Right lobe of liver (tissue), 6 donors: ENCODE measurements around the gene TRIOBP. TPM values are rescaled to one million over a fixed set of nuclear protein-coding genes. Genes with fewer than 3 reads are reported as not detected.

ENCODE experiments used
- ATAC-seq, 4 donors: fragments of 200-7000 bp; cut with Tn5 transposase; one replicate each; pipeline ENCODE4 v1.9.1; 2020; ENCODE audit warnings: mild to moderate bottlenecking in 4 of 4, moderate library complexity in 4 of 4
- DNase-seq, 3 donors: peaks; one replicate each; pipeline ENCODE4 v3.0.0-alpha.2; 2020
- H3K27ac ChIP-seq, 3 donors: fragments of 200-600 bp; one replicate each; pipeline ENCODE4 v1.8.0; 2022
- H3K27me3 ChIP-seq, 2 donors: fragments of 200-600 bp; one replicate each; pipeline ENCODE4 v1.8.0; 2022
- H3K36me3 ChIP-seq, 4 donors: fragments of 200-600 bp; sonication (generic) in 1 of 4; one replicate each; pipeline versions ENCODE4 v1.5.1 to v1.8.0; 2017 to 2022; ENCODE audit warnings: control low read depth in 1 of 4
- H3K4me1 ChIP-seq, 4 donors: fragments of 200-600 bp; sonication (generic) in 1 of 4; one replicate each; pipeline versions ENCODE4 v1.5.1 to v1.8.0; 2017 to 2022; ENCODE audit warnings: control low read depth in 1 of 4
- H3K4me3 ChIP-seq, 3 donors: fragments of 200-600 bp; one replicate each; pipeline ENCODE4 v1.8.0; 2022
- H3K9me3 ChIP-seq, 4 donors: fragments of 200-600 bp; sonication (generic) in 1 of 4; one replicate each; pipeline versions ENCODE4 v1.5.1 to v1.8.0; 2017 to 2022; ENCODE audit warnings: control low read depth in 1 of 4
- POLR2A ChIP-seq: fragments of 450-650 bp; IDR thresholded peaks from one replicate; pipeline ENCODE4 v1.6.1; 2017; ENCODE audit warnings: antibody characterized with exemption, mild to moderate bottlenecking
- WGBS: methylation state at CpG from one replicate; pipeline ENCODE4 v1.1.6; 2018; ENCODE audit warnings: low coverage, low lambda C conversion rate; ENCODE audit not compliant: insufficient coverage; ENCODE audit errors: missing lambda C conversion rate; 5-methylcytosine and 5-hydroxymethylcytosine counted together
- intact Hi-C, 2 donors: fragments of 100-400 bp; cut with DNase I; formaldehyde crosslinking; loops; one replicate each; pipeline versions ENCODE4 v1.11.2 to v1.14.1; 2022
- total RNA-seq, 6 experiments: library from RNA; depleted of rRNA in 2 of 6; stranded (reverse); fragments of >200 nt in 2 of 6; fragmentation: NEBNext Ultra II Directional in 3 of 6; extraction: Animal tissue kit (Norgen Biotek cat#: 25700) in 3 of 6; gene quantifications; one replicate each; pipeline versions ENCODE4 v1.1.0 to v1.2.4, GENCODE V29; 2016 to 2023
- TF ChIP-seq, protein P1 (sequence below), 4 donors: fragments of 200-600 bp in 3 of 4; fragments of 450-650 bp in 1 of 4; IDR thresholded peaks; one replicate each; pipeline versions ENCODE4 v1.5.1 to v1.8.0; 2016 to 2022; ENCODE audit warnings: antibody characterized with exemption in 4 of 4, mild to moderate bottlenecking in 2 of 4
- donor health status: DM: no; HTN: yes; CAD: no.
- donor health status: DM: no; HTN: no; CAD: no.
- donor health status: DM: no; HTN: no; CAD: no.
- donor health status: DM: no; HTN: yes; CAD: no.
- donor health status: DM: no; HTN: yes; CAD: no.

Gene TRIOBP
- total RNA-seq, 6 experiments from 2014 or later, result 11.7 to 22.8 (median 20.7) TPM

DNA sequence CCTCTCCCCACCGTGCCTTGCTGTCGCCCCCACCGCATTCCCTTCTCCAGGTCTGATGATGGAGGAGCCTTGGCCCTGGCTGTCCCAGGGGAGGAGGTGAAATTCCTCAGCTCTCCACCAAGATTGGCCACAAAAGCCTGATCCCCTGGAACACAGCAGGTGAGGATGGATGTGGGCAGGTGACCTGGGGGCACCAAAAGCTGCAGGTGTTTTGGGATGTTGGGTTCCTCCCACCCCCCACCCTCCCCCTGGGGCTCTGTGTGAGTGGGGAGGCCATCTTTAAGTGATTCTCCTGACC lies 639 bp downstream of the TRIOBP start:
- intact Hi-C loops, result no loop called here
- Histone ChIP-seq H3K36me3 (peaks cover 0 to 14% (median 3%) of the 10 kb centered on the region in 4 donors), H3K4me1 (no peaks in the 10 kb centered on the region), H3K9me3 (no peaks in the 10 kb centered on the region), H3K27me3 (no peaks in the 10 kb centered on the region), H3K27ac (no peak overlapping the region), H3K4me3 (no peak overlapping the region)
- no CpG with 5 or more reads among the region's 3 CpGs for WGBS
- TF ChIP-seq, protein P1, sequence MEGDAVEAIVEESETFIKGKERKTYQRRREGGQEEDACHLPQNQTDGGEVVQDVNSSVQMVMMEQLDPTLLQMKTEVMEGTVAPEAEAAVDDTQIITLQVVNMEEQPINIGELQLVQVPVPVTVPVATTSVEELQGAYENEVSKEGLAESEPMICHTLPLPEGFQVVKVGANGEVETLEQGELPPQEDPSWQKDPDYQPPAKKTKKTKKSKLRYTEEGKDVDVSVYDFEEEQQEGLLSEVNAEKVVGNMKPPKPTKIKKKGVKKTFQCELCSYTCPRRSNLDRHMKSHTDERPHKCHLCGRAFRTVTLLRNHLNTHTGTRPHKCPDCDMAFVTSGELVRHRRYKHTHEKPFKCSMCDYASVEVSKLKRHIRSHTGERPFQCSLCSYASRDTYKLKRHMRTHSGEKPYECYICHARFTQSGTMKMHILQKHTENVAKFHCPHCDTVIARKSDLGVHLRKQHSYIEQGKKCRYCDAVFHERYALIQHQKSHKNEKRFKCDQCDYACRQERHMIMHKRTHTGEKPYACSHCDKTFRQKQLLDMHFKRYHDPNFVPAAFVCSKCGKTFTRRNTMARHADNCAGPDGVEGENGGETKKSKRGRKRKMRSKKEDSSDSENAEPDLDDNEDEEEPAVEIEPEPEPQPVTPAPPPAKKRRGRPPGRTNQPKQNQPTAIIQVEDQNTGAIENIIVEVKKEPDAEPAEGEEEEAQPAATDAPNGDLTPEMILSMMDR (IDR thresholded peaks at IDR 0.05), result no peak
- no peak for TF ChIP-seq POLR2A
- ATAC-seq (no peak), DNase-seq (no peak)

DNA sequence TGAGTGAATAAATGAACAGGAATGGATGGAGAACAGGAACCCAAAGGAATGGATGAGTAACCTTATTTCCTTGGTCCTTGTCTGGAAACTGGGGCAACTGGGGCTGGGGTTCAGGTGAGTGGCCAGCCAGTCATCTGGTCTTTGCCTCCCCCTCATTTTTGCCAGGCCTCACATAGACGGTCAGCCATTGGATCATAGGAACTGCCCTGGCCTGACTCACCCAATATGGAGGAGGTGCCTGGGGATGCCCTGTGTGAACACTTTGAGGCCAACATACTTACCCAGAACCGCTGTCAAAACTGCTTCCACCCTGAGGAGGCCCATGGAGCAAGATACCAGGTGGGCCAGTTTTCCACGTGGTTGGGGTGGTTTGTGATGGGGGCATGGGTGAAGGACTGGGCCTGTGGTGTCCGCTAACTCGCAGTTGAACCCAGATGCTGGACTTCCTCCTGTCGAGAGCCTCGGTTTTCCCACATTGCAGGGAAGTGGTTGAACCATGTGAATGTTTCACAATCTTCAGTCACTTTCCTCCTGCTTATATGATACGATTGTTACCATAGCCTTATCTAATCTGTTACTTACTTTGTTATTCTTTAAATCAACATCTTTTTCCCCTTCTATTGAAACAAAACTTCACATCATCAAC lies 4.4 kb downstream of the TRIOBP start:
- Histone ChIP-seq H3K9me3 (no peaks in the 10 kb centered on the region), H3K36me3 (no peaks in the 10 kb centered on the region), H3K27ac (no peak overlapping the region), H3K4me1 (no peaks in the 10 kb centered on the region), H3K27me3 (no peaks in the 10 kb centered on the region), H3K4me3 (no peak overlapping the region)
- intact Hi-C loops, result no loop called here
- TF ChIP-seq, protein P1 (IDR thresholded peaks at IDR 0.05), result no peak
- no peak for TF ChIP-seq POLR2A
- whole genome bisulfite sequencing, result 52% methylated on average over 3 of the region's 8 CpGs
- ATAC-seq (peak; percentile 6 to 54 (median 35)), DNase-seq (no peak)

DNA sequence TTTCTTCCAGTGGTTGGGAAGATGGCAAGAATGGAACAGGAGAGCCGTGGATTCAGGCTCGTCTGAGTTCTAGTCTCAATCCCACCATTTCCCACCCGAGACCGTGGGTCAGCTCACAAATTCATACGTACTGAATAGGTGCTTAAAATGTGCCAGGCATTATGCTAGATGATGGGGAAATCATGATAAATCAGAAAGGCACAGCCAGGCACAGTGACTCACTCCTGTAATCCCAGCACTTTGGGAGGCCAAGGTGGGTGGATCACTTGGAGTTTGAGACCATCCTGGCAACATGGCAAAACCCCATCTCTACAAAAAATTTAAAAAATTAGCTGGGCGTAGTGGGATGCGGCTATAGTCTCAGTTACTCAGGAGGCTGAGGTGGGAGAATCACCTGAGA lies 7.1 kb downstream of the TRIOBP start:
- H3K4me1 ChIP-seq, result no peaks in the 10 kb centered on the region
- no peak for DNase-seq
- no peaks in the 10 kb centered on the region for H3K36me3 ChIP-seq
- no peak overlapping the region for H3K4me3 ChIP-seq
- 79% methylated on average over 7 of the region's 7 CpGs for WGBS
- H3K9me3 ChIP-seq, result no peaks in the 10 kb centered on the region
- no peak overlapping the region for H3K27ac ChIP-seq
- TF ChIP-seq, protein P1 (IDR thresholded peaks at IDR 0.05), result no peak
- TF ChIP-seq POLR2A, result no peak
- H3K27me3 ChIP-seq, result no peaks in the 10 kb centered on the region
- ATAC-seq, result no peak
- intact Hi-C loops, result no loop called here

DNA sequence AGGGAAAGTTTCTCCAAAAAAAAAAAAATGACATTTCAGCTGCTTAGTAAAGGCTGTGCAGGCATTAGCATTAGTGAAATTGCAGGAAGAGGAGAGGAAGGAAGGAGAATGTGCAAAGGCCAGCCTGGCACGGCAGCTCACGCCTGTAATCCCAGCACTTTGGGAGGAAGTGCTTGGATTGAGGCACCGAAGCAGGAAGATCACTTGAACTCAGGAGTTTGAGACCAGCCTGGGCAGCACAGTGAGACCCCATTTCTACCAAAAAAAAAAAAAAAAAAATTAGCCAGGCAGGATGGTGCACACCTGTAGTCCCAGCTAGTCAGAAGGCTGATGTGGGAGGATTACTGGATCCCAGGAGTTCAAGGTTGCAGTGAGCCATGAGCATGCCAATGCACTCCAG lies 7.8 kb downstream of the TRIOBP start:
- Histone ChIP-seq H3K36me3 (no peaks in the 10 kb centered on the region), H3K4me1 (no peaks in the 10 kb centered on the region), H3K27me3 (no peaks in the 10 kb centered on the region), H3K4me3 (no peak overlapping the region), H3K27ac (no peak overlapping the region), H3K9me3 (no peaks in the 10 kb centered on the region)
- no peak for ATAC-seq
- TF ChIP-seq POLR2A, result no peak
- TF ChIP-seq, protein P1 (IDR thresholded peaks at IDR 0.05), result no peak
- DNase-seq, result no peak
- intact Hi-C loops, result no loop called here
- 32% methylated on average over 3 of the region's 3 CpGs for WGBS

GRCh38 chr22:37705205-37705604 lies 8.4 kb downstream of the TRIOBP start:
- DNase-seq (no peak), ATAC-seq (no peak)
- Histone ChIP-seq H3K4me1 (no peaks in the 10 kb centered on the region), H3K27me3 (no peaks in the 10 kb centered on the region), H3K27ac (no peak overlapping the region), H3K9me3 (no peaks in the 10 kb centered on the region), H3K36me3 (no peaks in the 10 kb centered on the region), H3K4me3 (no peak overlapping the region)
- TF ChIP-seq, protein P1 (IDR thresholded peaks at IDR 0.05), result no peak
- TF ChIP-seq POLR2A, result no peak
- WGBS, result 94% methylated on average over 3 of the region's 3 CpGs
- intact Hi-C loops, result no loop called here
